H1 (cell line): ENCODE results near the gene CAMTA1. TPM values are rescaled to one million over a fixed set of nuclear protein-coding genes. Genes with fewer than 3 reads are reported as not detected.

Experiments used
- CTCF ChIA-PET: fragments of 300-600 bp; sonication (Branson Sonifier 250); formaldehyde crosslinking; loops from one replicate; lab custom pipeline; 2021; ENCODE audit not compliant: partially characterized antibody; lab: Charles Lee
- POLR2A ChIA-PET: fragments of 300-600 bp; sonication (Branson Sonifier 250); formaldehyde crosslinking; loops from one replicate; lab custom pipeline; 2021; ENCODE audit warnings: inconsistent platforms; ENCODE audit not compliant: partially characterized antibody; lab: Charles Lee
- DNase-seq, 2 experiments: peaks; one replicate each; pipeline versions ENCODE4 v3.0.0 to v3.0.0-alpha.2; 2010 to 2022; ENCODE audit warnings: low spot score in 2 of 2, low read depth in 1 of 2, mixed read lengths in 1 of 2
- FAIRE-seq: peaks from 2 replicates; lab custom pipeline; 2011; peaks lifted over from hg19 to GRCh38; lab: Jason Lieb, UNC
- H2AFZ ChIP-seq: 2 replicates; pipeline ENCODE4 v1.8.1; 2012; ENCODE audit warnings: low read length, inconsistent platforms
- H2AK5ac ChIP-seq: 2 replicates; pipeline ENCODE4 v1.6.1; 2013; ENCODE audit warnings: low read depth, low read length
- H2BK120ac ChIP-seq: replicated peaks from 2 replicates; pipeline ENCODE3; 2013; ENCODE audit warnings: low read depth, low read length, inconsistent platforms
- H2BK12ac ChIP-seq: 2 replicates; pipeline ENCODE4 v1.6.1; 2013; ENCODE audit warnings: low read depth, low read length
- H2BK15ac ChIP-seq: 2 replicates; pipeline ENCODE4 v1.6.1; 2013; ENCODE audit warnings: low read length
- H2BK20ac ChIP-seq: 2 replicates; pipeline ENCODE4 v1.6.1; 2013; ENCODE audit warnings: low read length
- H2BK5ac ChIP-seq: 2 replicates; pipeline ENCODE4 v1.6.1; 2013; ENCODE audit warnings: low read depth, low read length
- H3K14ac ChIP-seq: 2 replicates; pipeline ENCODE4 v1.6.1; 2013; ENCODE audit warnings: inconsistent platforms; ENCODE audit not compliant: insufficient read length
- H3K18ac ChIP-seq: 2 replicates; pipeline ENCODE4 v1.6.1; 2013; ENCODE audit warnings: low read length; ENCODE audit errors: extremely low read depth
- H3K23ac ChIP-seq: 2 replicates; pipeline ENCODE4 v1.6.1; 2013; ENCODE audit warnings: inconsistent platforms; ENCODE audit not compliant: insufficient read length
- H3K23me2 ChIP-seq: 2 replicates; pipeline ENCODE4 v1.6.1; 2013; ENCODE audit warnings: low read depth, low read length
- H3K27ac ChIP-seq: 2 replicates; pipeline ENCODE4 v1.6.1; 2011; ENCODE audit warnings: low read depth, low read length, inconsistent platforms
- H3K27me3 ChIP-seq, 4 experiments: replicated peaks in 1 of 4; 1 replicate in 1 of 4; 2 replicates in 3 of 4; pipeline versions ENCODE4 v1.6.1 to v1.8.1; 2011 to 2013; ENCODE audit warnings: low read length in 3 of 4, mild to moderate bottlenecking in 3 of 4, inconsistent platforms in 2 of 4, mixed read lengths in 2 of 4, moderate library complexity in 1 of 4; ENCODE audit not compliant: control insufficient read depth in 3 of 4, insufficient read depth in 3 of 4; ENCODE audit errors: extremely low read depth in 1 of 4
- H3K36me3 ChIP-seq, 4 experiments: 2 replicates each; pipeline versions ENCODE4 v1.6.1 to v1.8.1; 2011 to 2013; ENCODE audit warnings: mild to moderate bottlenecking in 4 of 4, low read length in 3 of 4, moderate library complexity in 2 of 4, control low read depth in 1 of 4, inconsistent platforms in 1 of 4; ENCODE audit not compliant: insufficient read depth in 4 of 4, control insufficient read depth in 2 of 4
- H3K4ac ChIP-seq: replicated peaks from 2 replicates; pipeline ENCODE3; 2013; ENCODE audit warnings: low read length, low read depth, mixed read lengths, inconsistent platforms; ENCODE audit not compliant: insufficient read length
- H3K4me1 ChIP-seq, 4 experiments: replicated peaks in 1 of 4; 1 replicate in 1 of 4; 2 replicates in 3 of 4; pipeline versions ENCODE4 v1.6.1 to v1.8.1; 2011 to 2013; ENCODE audit warnings: low read length in 3 of 4, inconsistent platforms in 2 of 4, mixed read lengths in 1 of 4; ENCODE audit not compliant: insufficient read depth in 4 of 4, control insufficient read depth in 3 of 4
- H3K4me2 ChIP-seq, 2 experiments: 2 replicates each; pipeline versions ENCODE4 v1.6.1 to v1.8.1; 2011 to 2013; ENCODE audit warnings: low read depth in 2 of 2, low read length in 2 of 2, control low read depth in 1 of 2, inconsistent platforms in 1 of 2, mild to moderate bottlenecking in 1 of 2; ENCODE audit not compliant: insufficient read depth in 1 of 2
- H3K4me3 ChIP-seq, 4 experiments: fragments of 200-600, 300-600 bp in 1 of 4; sonication (generic), shearing (Covaris generic), sonication (Bioruptor Twin) in 1 of 4; 2 replicates each; pipeline versions ENCODE4 v1.5.1 to v1.8.1; 2011 to 2016; ENCODE audit warnings: low read length in 4 of 4, low read depth in 3 of 4, control low read depth in 2 of 4, inconsistent platforms in 2 of 4, mild to moderate bottlenecking in 2 of 4, mixed read lengths in 1 of 4, moderate library complexity in 1 of 4; ENCODE audit not compliant: insufficient read depth in 2 of 4; ENCODE audit errors: extremely low read depth in 1 of 4
- H3K56ac ChIP-seq: replicated peaks from 2 replicates; pipeline ENCODE3; 2013; ENCODE audit warnings: low read depth, mild to moderate bottlenecking, mixed read lengths, low read length, inconsistent platforms; ENCODE audit not compliant: insufficient read length
- H3K79me1 ChIP-seq: 2 replicates; pipeline ENCODE4 v1.6.1; 2013; ENCODE audit warnings: low read depth, low read length, control low read depth
- H3K79me2 ChIP-seq, 2 experiments: 2 replicates each; pipeline versions ENCODE4 v1.6.1 to v1.8.1; 2012 to 2013; ENCODE audit warnings: low read length in 2 of 2, mild to moderate bottlenecking in 2 of 2, inconsistent platforms in 1 of 2; ENCODE audit not compliant: insufficient read depth in 2 of 2, control insufficient read depth in 1 of 2
- H3K9ac ChIP-seq, 4 experiments: replicated peaks in 1 of 4; 1 replicate in 1 of 4; 2 replicates in 3 of 4; pipeline versions ENCODE4 v1.6.1 to v1.8.1; 2011 to 2013; ENCODE audit warnings: low read depth in 3 of 4, low read length in 3 of 4, control low read depth in 2 of 4, mild to moderate bottlenecking in 2 of 4, moderate library complexity in 2 of 4, inconsistent platforms in 1 of 4; ENCODE audit errors: extremely low read depth in 1 of 4
- H3K9me3 ChIP-seq, 2 experiments: 2 replicates each; pipeline versions ENCODE4 v1.6.1 to v1.8.1; 2012 to 2013; ENCODE audit warnings: mild to moderate bottlenecking in 2 of 2, moderate library complexity in 2 of 2, control low read depth in 1 of 2, inconsistent platforms in 1 of 2, low read depth in 1 of 2, low read length in 1 of 2, mixed read lengths in 1 of 2; ENCODE audit not compliant: insufficient read depth in 2 of 2
- H4K20me1 ChIP-seq, 2 experiments: replicated peaks in 1 of 2; 2 replicates each; pipeline versions ENCODE3 to v1.8.1; 2011 to 2013; ENCODE audit warnings: inconsistent platforms in 2 of 2, low read length in 2 of 2, mild to moderate bottlenecking in 1 of 2; ENCODE audit not compliant: insufficient read depth in 2 of 2, control insufficient read depth in 1 of 2
- H4K5ac ChIP-seq: 2 replicates; pipeline ENCODE4 v1.6.1; 2013; ENCODE audit warnings: low read length, low read depth, mixed read lengths, inconsistent platforms; ENCODE audit not compliant: insufficient read length
- H4K8ac ChIP-seq: 2 replicates; pipeline ENCODE4 v1.8.0; 2013; ENCODE audit warnings: mild to moderate bottlenecking, moderate library complexity, low read length, inconsistent platforms; ENCODE audit not compliant: insufficient read depth; ENCODE audit errors: extremely low read depth
- H4K91ac ChIP-seq: replicated peaks from 2 replicates; pipeline ENCODE3; 2013; ENCODE audit warnings: low read length, mixed read lengths, inconsistent platforms; ENCODE audit not compliant: insufficient read length
- BACH1 ChIP-seq: IDR thresholded peaks from 2 replicates; pipeline ENCODE4 v1.6.1; 2012; ENCODE audit warnings: low read length, improper control_type of control experiment
- BCL11A ChIP-seq, 2 experiments: IDR thresholded peaks; one replicate each; pipeline ENCODE4 v1.6.1; 2011; ENCODE audit warnings: low read depth in 2 of 2, low read length in 2 of 2, mild to moderate bottlenecking in 2 of 2
- EZH2 ChIP-seq: fragments of 200-600 bp; sonication (generic); IDR thresholded peaks from 2 replicates; pipeline ENCODE4 v1.7.1; 2012; ENCODE audit warnings: low read depth, mild to moderate bottlenecking, moderate library complexity, low read length, inconsistent platforms; ENCODE audit not compliant: severe bottlenecking
- GABPA ChIP-seq: IDR thresholded peaks from 2 replicates; pipeline ENCODE4 v1.6.1; 2011; ENCODE audit warnings: mild to moderate bottlenecking, low read length, moderate library complexity, borderline replicate concordance; ENCODE audit not compliant: insufficient read depth
- HDAC6 ChIP-seq: IDR thresholded peaks from one replicate; pipeline ENCODE4 v1.7.1; 2012; ENCODE audit warnings: low read depth, mild to moderate bottlenecking, inconsistent platforms, low read length, moderate library complexity
- RFX5 ChIP-seq: IDR thresholded peaks from 2 replicates; pipeline ENCODE4 v1.6.1; 2011; ENCODE audit warnings: low read depth, low read length, improper control_type of control experiment, borderline replicate concordance
- SIN3A ChIP-seq, 2 experiments: IDR thresholded peaks in 1 of 2; conservative IDR thresholded peaks in 1 of 2; 2 replicates each; pipeline ENCODE4 v1.6.1; 2011 to 2012; ENCODE audit warnings: low read length in 2 of 2, improper control_type of control experiment in 1 of 2, low read depth in 1 of 2, mild to moderate bottlenecking in 1 of 2
- TAF7 ChIP-seq: optimal IDR thresholded peaks from 2 replicates; pipeline ENCODE3; 2011; ENCODE audit warnings: low read depth, mild to moderate bottlenecking, inconsistent platforms, low read length, moderate library complexity, borderline replicate concordance
- ZNF274 ChIP-seq: IDR thresholded peaks from 2 replicates; pipeline ENCODE4 v1.7.0; 2012; ENCODE audit warnings: low read length, borderline replicate concordance; ENCODE audit errors: extremely low read depth
- WGBS, 2 experiments: shearing (Covaris generic) in 1 of 2; methylation state at CpG; one replicate each; pipeline versions ENCODE4 v1.1.6 to v1.1.7; 2013 to 2015; ENCODE audit warnings: low lambda C conversion rate in 2 of 2, mixed read lengths in 2 of 2, inconsistent platforms in 1 of 2, low coverage in 1 of 2, missing lambda C conversion rate in 1 of 2; ENCODE audit not compliant: insufficient replicate concordance in 2 of 2, insufficient coverage in 1 of 2, insufficient read length in 1 of 2; ENCODE audit errors: extremely low coverage in 1 of 2, missing lambda C conversion rate in 1 of 2; 5-methylcytosine and 5-hydroxymethylcytosine counted together
- polyA plus RNA-seq, 7 experiments: library from polyadenylated mRNA; depleted of rRNA in 3 of 7; stranded (reverse) in 5 of 7; unstranded in 2 of 7; fragments of >200 nt in 5 of 7; fragments of 200-250 nt in 2 of 7; gene quantifications; 1 replicate in 5 of 7; 2 replicates in 1 of 7; 4 replicates in 1 of 7; pipeline versions ENCODE4 v1.2.1 to v1.2.3, GENCODE V29; 2011 to 2013; ENCODE audit warnings: missing spikeins in 2 of 7, mixed read lengths in 2 of 7
- total RNA-seq: library from RNA; stranded (reverse); fragmentation: NEBNext Ultra II Directional; extraction: Animal tissue kit (Norgen Biotek cat#: 25700); gene quantifications from 2 replicates; pipeline ENCODE4 v1.2.1, GENCODE V29; 2021
- TF ChIP-seq, protein P1 (sequence below): IDR thresholded peaks from 2 replicates; pipeline ENCODE4 v1.6.1; 2012; ENCODE audit warnings: low read length, inconsistent platforms

Gene CAMTA1
- total and polyA plus RNA-seq, 2 of the 8 experiments (the other 6 are each of a cell fraction or from before 2014, with no cell fraction given): 65.0 to 119 TPM

DNA sequence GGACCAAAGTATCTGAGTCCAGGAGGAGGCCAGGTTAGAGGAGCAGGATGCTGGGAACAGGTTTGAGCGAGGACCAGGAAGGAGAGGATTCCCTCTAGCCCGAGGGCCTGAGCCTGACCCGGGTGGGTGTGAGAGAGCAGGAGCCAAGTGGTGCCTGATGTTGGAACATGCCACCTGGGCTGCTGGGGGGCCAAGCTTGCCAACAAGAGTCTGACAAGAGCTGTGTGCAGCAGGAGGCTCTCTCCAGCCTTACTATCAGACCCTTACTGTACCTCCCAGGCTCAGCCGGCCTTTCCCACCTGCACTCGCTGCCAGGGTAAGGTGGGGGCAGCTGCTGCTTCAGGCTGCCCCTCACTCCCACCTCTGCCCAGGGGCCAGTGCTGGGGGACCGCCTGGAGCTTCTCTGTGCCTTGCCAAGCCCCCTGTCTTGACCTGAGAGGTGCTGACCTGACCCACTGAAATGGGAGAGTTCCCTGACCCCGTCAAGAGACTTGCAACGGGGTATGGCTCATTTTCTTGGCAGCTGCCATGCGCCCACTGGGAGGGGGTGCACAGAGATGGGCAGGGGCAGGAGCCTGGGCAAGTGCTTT is 826.3 kb downstream of the CAMTA1 start:
- H3K79me2 ChIP-seq: no peaks in the 10 kb centered on the region
- no peak overlapping the region for H3K56ac ChIP-seq
- no peaks in the 10 kb centered on the region for H3K36me3 ChIP-seq
- ChIA-PET CTCF (interaction anchor here (0.7 to 1.5 kb wide), 4 partner anchors 29 to 36 kb away, joined by 4 to 7 read pairs (median 5); no protein-coding TSS in a partner anchor), POLR2A (no interaction called here)
- H4K91ac ChIP-seq: no peak overlapping the region
- no peak for DNase-seq
- H2BK5ac ChIP-seq: no peak overlapping the region
- peaks cover 8% of the 10 kb centered on the region; the same call in 1 of the 2 replicates for H3K23me2 ChIP-seq
- no peak overlapping the region for H3K18ac ChIP-seq
- no peak overlapping the region for H3K4me3 ChIP-seq
- no peak overlapping the region for H3K27ac ChIP-seq
- peaks cover 0 to 4% of the 10 kb centered on the region in 2 experiments for H4K20me1 ChIP-seq
- H3K4me2 ChIP-seq: no peak overlapping the region
- no peak overlapping the region for H4K8ac ChIP-seq
- no peak overlapping the region for H3K9ac ChIP-seq
- H3K9me3 ChIP-seq: no peaks in the 10 kb centered on the region
- H3K27me3 ChIP-seq: no peaks in the 10 kb centered on the region
- no peak overlapping the region for H3K14ac ChIP-seq
- H2BK120ac ChIP-seq: no peak overlapping the region
- no peak overlapping the region for H4K5ac ChIP-seq
- no peak overlapping the region for H3K4ac ChIP-seq
- peak overlapping the region; percentile 75; the same call in 1 of the 2 replicates for H2BK12ac ChIP-seq
- no peak overlapping the region for H3K23ac ChIP-seq
- no peak overlapping the region for H2AFZ ChIP-seq
- 89% methylated on average over 9 of the region's 9 CpGs; no CpG with 5 or more reads in 1 of the 2 experiments for WGBS, 2 experiments
- H3K4me1 ChIP-seq: peaks cover 0 to 11% (median 5%) of the 10 kb centered on the region in 4 experiments; a peak in 3 of 7 replicates
- no peak for FAIRE-seq
- no peak overlapping the region for H2AK5ac ChIP-seq
- H2BK15ac ChIP-seq: no peak overlapping the region
- no peak overlapping the region; the same call in 1 of the 2 replicates for H2BK20ac ChIP-seq
- H3K79me1 ChIP-seq: no peaks in the 10 kb centered on the region; the same call in 1 of the 2 replicates
- TF ChIP-seq GABPA (no peak), EZH2 (no peak), BACH1 (no peak), RFX5 (no peak), TAF7 (no peak), SIN3A (conservative IDR thresholded peaks at IDR 0.05 in 1 of 2, IDR thresholded peaks at IDR 0.05 in 1 of 2; ENCODE audit: low read depth in 1 of 2, low read length in 2 of 2) (no peak), BCL11A (IDR thresholded peaks at IDR 0.05; ENCODE audit: low read depth in 2 of 2, low read length in 2 of 2) (no peak), ZNF274 (no peak), HDAC6 (no peak)
- TF ChIP-seq, protein P1, sequence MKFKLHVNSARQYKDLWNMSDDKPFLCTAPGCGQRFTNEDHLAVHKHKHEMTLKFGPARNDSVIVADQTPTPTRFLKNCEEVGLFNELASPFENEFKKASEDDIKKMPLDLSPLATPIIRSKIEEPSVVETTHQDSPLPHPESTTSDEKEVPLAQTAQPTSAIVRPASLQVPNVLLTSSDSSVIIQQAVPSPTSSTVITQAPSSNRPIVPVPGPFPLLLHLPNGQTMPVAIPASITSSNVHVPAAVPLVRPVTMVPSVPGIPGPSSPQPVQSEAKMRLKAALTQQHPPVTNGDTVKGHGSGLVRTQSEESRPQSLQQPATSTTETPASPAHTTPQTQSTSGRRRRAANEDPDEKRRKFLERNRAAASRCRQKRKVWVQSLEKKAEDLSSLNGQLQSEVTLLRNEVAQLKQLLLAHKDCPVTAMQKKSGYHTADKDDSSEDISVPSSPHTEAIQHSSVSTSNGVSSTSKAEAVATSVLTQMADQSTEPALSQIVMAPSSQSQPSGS: no peak
